ENCODE measurements around the gene MICAL3.
"Not testable (repeated sequence)": the region's sequence is repeated elsewhere in the genome, so short reads cannot be mapped to it uniquely, and the experiment has no call there.

The MICAL3 gene

GRCh38 chr22:18053216-18053946, 29.0 kb upstream of the MICAL3 start:
- H3K36me3 ChIP-seq (ENCODE audit: insufficient read depth, low read length); H3K9ac ChIP-seq (ENCODE audit: low read depth, low read length); H3K9me3 ChIP-seq (ENCODE audit: control insufficient read depth, insufficient read depth, low read length); H3K4me1 ChIP-seq (ENCODE audit: insufficient read depth, low read length): not testable (repeated sequence)

GRCh38 chr22:18051113-18051512, 26.8 kb upstream of the MICAL3 start:
- not testable (repeated sequence) for H3K9ac ChIP-seq (ENCODE audit: low read depth, low read length); H3K4me1 ChIP-seq (ENCODE audit: insufficient read depth, low read length); H3K36me3 ChIP-seq (ENCODE audit: insufficient read depth, low read length); H3K9me3 ChIP-seq (ENCODE audit: control insufficient read depth, insufficient read depth, low read length)

DNA sequence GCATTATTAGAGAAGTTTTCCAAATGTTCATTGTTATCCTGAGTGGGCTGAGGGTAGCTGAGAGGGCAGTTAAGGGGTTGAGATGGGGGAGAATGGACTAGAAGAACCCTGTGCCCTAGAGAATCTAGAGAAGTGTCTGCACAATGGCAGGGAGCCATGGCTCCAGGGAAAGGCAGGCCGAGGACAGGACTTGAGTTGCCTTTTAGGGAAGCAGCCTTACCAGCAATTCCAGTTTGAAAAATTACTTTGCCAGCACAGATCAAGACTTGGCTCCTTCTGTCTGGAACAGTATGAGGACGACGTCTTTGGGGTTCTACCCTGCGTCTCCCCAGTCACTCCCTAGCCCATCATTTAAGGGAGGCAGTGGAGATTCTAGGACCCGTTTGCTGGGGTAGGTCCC, 25.7 kb upstream of the MICAL3 start:
- H3K9me3 ChIP-seq (ENCODE audit: control insufficient read depth, insufficient read depth, low read length) = no peaks in the 10 kb centered on the region
- no peaks in the 10 kb centered on the region for H3K36me3 ChIP-seq (ENCODE audit: insufficient read depth, low read length)
- no peak overlapping the region for H3K9ac ChIP-seq (ENCODE audit: low read depth, low read length)
- H3K4me1 ChIP-seq (ENCODE audit: insufficient read depth, low read length) = no peaks in the 10 kb centered on the region

DNA sequence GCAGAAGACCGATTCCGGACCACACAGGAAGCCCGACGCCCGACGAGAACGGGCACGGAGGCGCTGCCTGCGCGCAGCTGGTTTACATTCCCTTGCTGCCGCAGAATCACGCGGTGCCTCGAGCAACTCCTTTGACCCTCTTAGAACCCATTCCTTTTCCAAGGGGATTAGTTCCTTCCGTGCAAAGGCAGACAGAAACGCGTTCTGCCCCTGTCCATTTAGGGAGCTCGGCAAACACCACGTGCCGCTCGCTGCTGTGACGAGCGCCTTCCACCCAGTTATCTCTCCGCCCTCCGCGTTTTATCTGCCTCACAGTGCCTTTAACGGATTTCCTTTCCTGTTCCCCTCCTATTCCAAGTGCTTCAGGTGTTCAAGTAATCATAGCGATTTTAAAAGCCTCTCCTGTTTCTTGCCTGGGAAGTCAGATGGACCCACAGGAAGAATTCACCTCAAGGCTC, 24.1 kb upstream of the MICAL3 start:
- H3K36me3 ChIP-seq (ENCODE audit: insufficient read depth, low read length) = no peaks in the 10 kb centered on the region
- H3K9me3 ChIP-seq (ENCODE audit: control insufficient read depth, insufficient read depth, low read length) = no peaks in the 10 kb centered on the region
- H3K4me1 ChIP-seq (ENCODE audit: insufficient read depth, low read length) = no peaks in the 10 kb centered on the region
- H3K9ac ChIP-seq (ENCODE audit: low read depth, low read length) = no peak overlapping the region

GRCh38 chr22:18048041-18048440, 23.7 kb upstream of the MICAL3 start:
- H3K4me1 ChIP-seq (ENCODE audit: insufficient read depth, low read length) = no peaks in the 10 kb centered on the region
- no peaks in the 10 kb centered on the region for H3K36me3 ChIP-seq (ENCODE audit: insufficient read depth, low read length)
- H3K9ac ChIP-seq (ENCODE audit: low read depth, low read length) = no peak overlapping the region
- no peaks in the 10 kb centered on the region for H3K9me3 ChIP-seq (ENCODE audit: control insufficient read depth, insufficient read depth, low read length)

DNA sequence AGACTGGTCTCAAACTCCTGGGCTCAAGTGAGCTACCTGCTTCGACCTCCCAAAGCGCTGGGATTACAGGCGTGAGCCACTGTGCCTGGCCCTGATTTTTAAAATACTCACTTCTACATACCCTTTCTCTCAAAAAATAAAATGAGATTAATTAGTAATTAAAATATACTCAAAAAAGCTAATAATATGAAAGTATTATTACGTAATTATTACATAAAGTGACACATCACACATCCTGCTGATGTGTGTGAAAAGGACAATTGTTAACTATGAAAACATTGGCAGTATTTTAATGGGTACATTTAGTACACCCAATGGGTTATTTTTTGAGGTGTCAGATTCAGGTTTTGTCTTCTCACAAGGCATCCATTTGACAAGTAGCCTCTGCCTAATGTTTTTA, 21.4 kb upstream of the MICAL3 start:
- H3K4me1 ChIP-seq (ENCODE audit: insufficient read depth, low read length) = no peaks in the 10 kb centered on the region
- H3K36me3 ChIP-seq (ENCODE audit: insufficient read depth, low read length) = no peaks in the 10 kb centered on the region
- no peaks in the 10 kb centered on the region for H3K9me3 ChIP-seq (ENCODE audit: control insufficient read depth, insufficient read depth, low read length)
- H3K9ac ChIP-seq (ENCODE audit: low read depth, low read length) = no peak overlapping the region

DNA sequence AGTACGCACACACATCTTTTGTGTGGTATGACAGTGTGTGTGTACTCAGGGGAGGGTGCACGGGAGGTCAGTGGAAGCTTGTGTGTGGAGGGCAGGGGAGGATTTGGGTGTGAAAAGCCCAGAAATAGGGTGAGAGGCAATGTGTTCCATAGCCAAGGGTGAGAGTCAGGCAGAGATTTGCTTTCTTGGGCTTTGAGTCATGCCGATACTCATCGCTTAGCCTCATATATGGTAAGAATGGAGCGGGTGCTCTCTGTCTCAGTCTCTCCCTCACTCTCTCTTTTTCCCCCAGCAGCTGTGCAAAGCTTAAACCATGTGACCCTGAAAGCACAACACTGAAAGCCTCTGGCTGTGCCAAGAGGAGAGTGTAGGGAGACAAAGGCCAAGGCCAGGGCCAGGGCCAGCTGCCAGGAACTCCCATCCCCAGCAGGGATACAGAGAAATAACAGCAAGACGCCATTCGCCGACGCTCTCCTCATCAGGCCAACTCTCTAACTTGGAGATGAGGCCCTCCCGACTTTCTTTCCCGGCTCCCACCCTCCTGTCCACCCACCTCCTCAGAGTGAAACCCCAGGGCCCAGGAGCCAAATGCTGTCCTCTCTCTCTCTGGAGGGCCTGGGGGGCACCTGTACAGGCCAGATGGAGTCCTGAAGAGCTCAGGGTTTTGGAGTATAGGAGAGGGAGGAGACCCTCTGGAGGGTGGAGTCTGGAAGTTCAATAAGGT, 20.3 kb upstream of the MICAL3 start:
- Histone ChIP-seq H3K36me3 (ENCODE audit: insufficient read depth, low read length) (no peaks in the 10 kb centered on the region), H3K9ac (ENCODE audit: low read depth, low read length) (no peak overlapping the region), H3K4me1 (ENCODE audit: insufficient read depth, low read length) (no peaks in the 10 kb centered on the region), H3K9me3 (ENCODE audit: control insufficient read depth, insufficient read depth, low read length) (no peaks in the 10 kb centered on the region)

DNA sequence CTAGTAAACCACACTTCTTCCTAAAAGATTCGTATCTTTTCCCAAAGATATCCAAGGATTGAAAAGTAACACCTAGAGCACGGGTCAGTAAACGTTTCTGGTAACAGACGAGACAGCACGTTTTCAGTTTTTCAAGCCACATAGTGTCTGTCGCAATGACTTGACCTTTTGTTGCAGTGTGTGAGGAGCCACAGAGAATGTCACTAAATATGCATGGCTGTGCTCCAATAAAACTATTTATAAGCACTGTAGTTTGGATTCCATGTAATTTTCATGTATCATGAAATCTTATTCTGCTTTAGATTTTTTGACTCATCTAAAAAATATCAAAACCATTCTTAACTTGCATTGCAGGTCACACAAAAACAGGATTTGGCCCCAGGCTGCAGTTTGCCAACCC, 18.3 kb upstream of the MICAL3 start:
- no peak overlapping the region for H3K9ac ChIP-seq (ENCODE audit: low read depth, low read length)
- H3K4me1 ChIP-seq (ENCODE audit: insufficient read depth, low read length) = no peaks in the 10 kb centered on the region
- no peaks in the 10 kb centered on the region for H3K36me3 ChIP-seq (ENCODE audit: insufficient read depth, low read length)
- H3K9me3 ChIP-seq (ENCODE audit: control insufficient read depth, insufficient read depth, low read length) = no peaks in the 10 kb centered on the region

GRCh38 chr22:18040898-18041297, 16.5 kb upstream of the MICAL3 start:
- H3K36me3 ChIP-seq (ENCODE audit: insufficient read depth, low read length); H3K9ac ChIP-seq (ENCODE audit: low read depth, low read length); H3K9me3 ChIP-seq (ENCODE audit: control insufficient read depth, insufficient read depth, low read length); H3K4me1 ChIP-seq (ENCODE audit: insufficient read depth, low read length): not testable (repeated sequence)

GRCh38 chr22:18035751-18036150, 11.4 kb upstream of the MICAL3 start:
- no peaks in the 10 kb centered on the region for H3K36me3 ChIP-seq (ENCODE audit: insufficient read depth, low read length)
- H3K4me1 ChIP-seq (ENCODE audit: insufficient read depth, low read length) = no peaks in the 10 kb centered on the region
- no peak overlapping the region for H3K9ac ChIP-seq (ENCODE audit: low read depth, low read length)
- H3K9me3 ChIP-seq (ENCODE audit: control insufficient read depth, insufficient read depth, low read length) = no peaks in the 10 kb centered on the region

DNA sequence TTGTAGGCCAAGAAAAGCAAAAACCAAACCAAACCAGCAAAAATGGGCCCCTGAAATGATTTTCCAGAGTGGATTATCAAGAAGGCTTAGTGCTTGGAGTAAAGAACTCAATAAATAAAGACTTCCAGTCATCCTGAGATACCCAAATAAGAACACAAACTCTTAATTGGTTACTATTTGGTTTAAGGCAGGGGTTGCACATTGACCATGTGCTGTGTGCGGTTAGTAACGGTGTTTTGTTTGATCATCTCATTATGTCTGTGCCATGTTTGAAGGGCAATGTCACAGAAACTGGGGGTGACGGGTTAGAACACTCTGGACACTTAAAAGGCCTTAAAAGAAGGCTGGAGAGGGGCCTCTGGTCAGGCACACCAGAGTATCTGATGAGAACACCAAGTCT, 9.7 kb upstream of the MICAL3 start:
- Histone ChIP-seq H3K36me3 (ENCODE audit: insufficient read depth, low read length) (no peaks in the 10 kb centered on the region), H3K9ac (ENCODE audit: low read depth, low read length) (no peak overlapping the region), H3K4me1 (ENCODE audit: insufficient read depth, low read length) (no peaks in the 10 kb centered on the region), H3K9me3 (ENCODE audit: control insufficient read depth, insufficient read depth, low read length) (no peaks in the 10 kb centered on the region)

DNA sequence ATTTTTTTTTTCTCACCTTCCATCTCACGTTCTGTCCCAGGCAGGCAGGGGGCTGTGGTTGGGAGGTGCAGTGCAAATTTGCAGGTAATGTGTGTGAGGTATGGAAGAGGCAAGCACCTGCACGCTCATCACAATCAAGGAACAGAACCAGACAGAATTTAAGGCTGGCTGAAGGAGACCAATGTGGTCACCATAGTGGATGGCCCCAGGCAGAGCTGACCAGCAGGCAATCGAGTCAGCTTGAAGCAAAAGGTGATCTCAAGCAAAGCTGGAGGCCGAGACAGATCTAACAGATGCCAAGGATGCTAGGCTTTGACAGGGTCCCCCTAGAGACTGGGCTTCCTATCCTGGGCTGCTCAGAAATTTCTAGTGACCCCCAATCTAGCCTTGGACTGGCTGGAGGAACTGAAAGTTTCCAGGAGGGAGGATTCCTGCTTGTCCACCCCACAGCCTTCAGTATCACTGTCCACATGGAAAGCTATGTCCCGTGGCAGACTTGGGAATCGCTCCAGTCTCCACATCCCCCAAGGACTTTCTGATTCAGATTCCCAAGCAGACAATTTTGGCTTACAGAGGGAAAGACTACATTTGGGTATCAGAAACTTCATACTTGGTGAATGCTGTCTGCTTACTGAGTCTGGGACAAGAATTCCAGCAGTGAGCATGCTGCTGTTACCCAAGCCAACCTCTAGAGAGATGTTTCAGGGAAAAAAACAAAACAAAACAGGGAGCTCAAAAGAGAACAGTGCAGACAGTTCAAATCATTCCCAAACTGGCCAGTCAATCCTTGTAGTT, 9.0 kb upstream of the MICAL3 start:
- Histone ChIP-seq H3K36me3 (ENCODE audit: insufficient read depth, low read length) (no peaks in the 10 kb centered on the region), H3K4me1 (ENCODE audit: insufficient read depth, low read length) (no peaks in the 10 kb centered on the region), H3K9me3 (ENCODE audit: control insufficient read depth, insufficient read depth, low read length) (no peaks in the 10 kb centered on the region), H3K9ac (ENCODE audit: low read depth, low read length) (no peak overlapping the region)

GRCh38 chr22:18032455-18033101, 8.2 kb upstream of the MICAL3 start:
- H3K4me1 ChIP-seq (ENCODE audit: insufficient read depth, low read length) = no peaks in the 10 kb centered on the region
- H3K9me3 ChIP-seq (ENCODE audit: control insufficient read depth, insufficient read depth, low read length) = no peaks in the 10 kb centered on the region
- no peaks in the 10 kb centered on the region for H3K36me3 ChIP-seq (ENCODE audit: insufficient read depth, low read length)
- H3K9ac ChIP-seq (ENCODE audit: low read depth, low read length) = no peak overlapping the region

DNA sequence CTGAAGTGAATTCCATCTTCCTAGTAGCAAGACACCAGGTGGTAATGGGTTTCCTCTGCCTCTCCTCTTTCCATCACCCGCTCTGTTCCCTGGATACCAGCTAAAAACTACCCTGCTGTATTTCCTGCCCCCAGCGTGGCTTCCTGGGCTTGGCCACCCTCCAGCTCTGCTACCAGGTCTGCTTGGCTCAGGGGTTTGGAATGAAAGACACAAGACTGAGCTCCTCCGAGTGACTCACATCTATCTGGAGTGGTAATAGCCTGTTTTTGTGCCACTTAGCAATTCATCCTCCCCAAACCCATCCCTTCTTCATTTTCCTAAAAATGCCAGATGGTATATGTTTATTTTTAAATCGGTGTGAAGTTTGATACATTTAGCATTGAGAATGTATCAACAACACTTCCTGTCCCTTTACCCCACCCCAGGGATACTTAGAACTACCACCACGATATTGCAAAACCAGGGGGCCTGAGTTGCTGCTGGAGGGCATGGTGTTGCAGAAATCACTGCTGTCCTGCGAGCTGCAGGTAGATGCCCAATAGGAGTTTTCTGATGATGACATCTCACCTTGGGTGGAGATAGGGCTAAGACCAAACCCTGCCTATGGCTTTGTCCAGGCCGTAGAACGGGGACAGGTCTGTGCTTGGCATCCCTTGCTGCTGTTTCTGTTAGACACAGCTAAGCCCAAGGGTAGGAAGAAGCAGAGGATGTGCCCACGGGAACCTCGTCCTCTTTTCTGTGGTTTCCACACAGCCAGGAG, 7.5 kb upstream of the MICAL3 start:
- no peak overlapping the region for H3K9ac ChIP-seq (ENCODE audit: low read depth, low read length)
- H3K9me3 ChIP-seq (ENCODE audit: control insufficient read depth, insufficient read depth, low read length) = no peaks in the 10 kb centered on the region
- no peaks in the 10 kb centered on the region for H3K36me3 ChIP-seq (ENCODE audit: insufficient read depth, low read length)
- no peaks in the 10 kb centered on the region for H3K4me1 ChIP-seq (ENCODE audit: insufficient read depth, low read length)
